SK-N-SH treated with all-trans-retinoic acid at 6 μM for 48 hours (cell line): ENCODE data around the gene TBATA.

Experiments used
- ATAC-seq: fragments of 200-7000 bp; cut with Tn5 transposase; 3 replicates; pipeline ENCODE4 v1.9.1; 2020; ENCODE audit warnings: mild to moderate bottlenecking, moderate library complexity
- ARNTL ChIP-seq: fragments of 450-650 bp; formaldehyde crosslinking; IDR thresholded peaks from 2 replicates; pipeline ENCODE4 v1.5.0; 2020; ENCODE audit warnings: low read depth, mild to moderate bottlenecking, moderate library complexity, borderline replicate concordance
- CREB5 ChIP-seq: fragments of 250-450 bp; sonication (Bioruptor Pico); IDR thresholded peaks from 2 replicates; pipeline ENCODE4 v1.5.1; 2020; ENCODE audit warnings: low read depth, mild to moderate bottlenecking, moderate library complexity
- CSDC2 ChIP-seq: fragments of 250-450 bp; sonication (Bioruptor Pico); IDR thresholded peaks from 2 replicates; pipeline ENCODE4 v1.5.0; 2020; ENCODE audit warnings: mild to moderate bottlenecking, moderate library complexity
- ESRRG ChIP-seq: fragments of 250-450 bp; sonication (Bioruptor Pico); IDR thresholded peaks from 2 replicates; pipeline ENCODE4 v1.6.1; 2021; ENCODE audit warnings: mild to moderate bottlenecking
- GLIS3 ChIP-seq: fragments of 250-450 bp; sonication (Bioruptor Pico); IDR thresholded peaks from 2 replicates; pipeline ENCODE4 v1.5.0; 2020; ENCODE audit warnings: mild to moderate bottlenecking, moderate library complexity
- ISL1 ChIP-seq: fragments of 250-450 bp; sonication (Bioruptor Pico); IDR thresholded peaks from 2 replicates; pipeline ENCODE4 v2.1.2; 2022; ENCODE audit warnings: mild to moderate bottlenecking, moderate library complexity
- OSR1 ChIP-seq: fragments of 250-450 bp; sonication (Bioruptor Pico); IDR thresholded peaks from 2 replicates; pipeline ENCODE4 v1.8.0; 2022; ENCODE audit warnings: moderate library complexity, mild to moderate bottlenecking, inconsistent platforms
- PATZ1 ChIP-seq: fragments of 250-450 bp; sonication (Bioruptor Pico); IDR thresholded peaks from 2 replicates; pipeline ENCODE4 v1.8.0; 2020; ENCODE audit warnings: mild to moderate bottlenecking, moderate library complexity, borderline replicate concordance
- PPARA ChIP-seq: fragments of 250-450 bp; sonication (Bioruptor Pico); IDR thresholded peaks from 2 replicates; pipeline ENCODE4 v1.5.0; 2020; ENCODE audit warnings: mild to moderate bottlenecking, borderline replicate concordance
- RARB ChIP-seq: fragments of 250-450 bp; sonication (Bioruptor Pico); IDR thresholded peaks from 2 replicates; pipeline ENCODE4 v1.8.0; 2021; ENCODE audit warnings: mild to moderate bottlenecking, moderate library complexity
- SNAI2 ChIP-seq: fragments of 250-450 bp; sonication (Bioruptor Pico); IDR thresholded peaks from 2 replicates; pipeline ENCODE4 v1.5.0; 2020; ENCODE audit warnings: mild to moderate bottlenecking, moderate library complexity
- TCF4 ChIP-seq: fragments of 250-450 bp; sonication (Bioruptor Pico); IDR thresholded peaks from 2 replicates; pipeline ENCODE4 v1.8.0; 2021; ENCODE audit warnings: mild to moderate bottlenecking, moderate library complexity, borderline replicate concordance
- TOX ChIP-seq: fragments of 250-450 bp; sonication (Bioruptor Pico); IDR thresholded peaks from 2 replicates; pipeline ENCODE4 v1.8.0; 2021; ENCODE audit warnings: mild to moderate bottlenecking, moderate library complexity, borderline replicate concordance
- ZC3H10 ChIP-seq: fragments of 250-450 bp; sonication (Bioruptor Pico); IDR thresholded peaks from 2 replicates; pipeline ENCODE4 v1.5.1; 2021; ENCODE audit warnings: mild to moderate bottlenecking, moderate library complexity
- ZFP3 ChIP-seq: fragments of 250-450 bp; sonication (Bioruptor Pico); IDR thresholded peaks from 2 replicates; pipeline ENCODE4 v1.5.0; 2020; ENCODE audit warnings: mild to moderate bottlenecking, moderate library complexity
- ZFP30 ChIP-seq: fragments of 450-650 bp; formaldehyde crosslinking; IDR thresholded peaks from 2 replicates; pipeline ENCODE4 v1.5.0; 2022; ENCODE audit warnings: mild to moderate bottlenecking, moderate library complexity
- ZNF565 ChIP-seq: fragments of 450-650 bp; formaldehyde crosslinking; conservative IDR thresholded peaks from 2 replicates; pipeline ENCODE4 v1.5.0; 2020; ENCODE audit warnings: low read depth, mild to moderate bottlenecking, moderate library complexity
- ZNF70 ChIP-seq: fragments of 450-650 bp; formaldehyde crosslinking; IDR thresholded peaks from 2 replicates; pipeline ENCODE4 v1.5.0; 2020; ENCODE audit warnings: mild to moderate bottlenecking, moderate library complexity
- ZNF8 ChIP-seq: fragments of 450-650 bp; formaldehyde crosslinking; IDR thresholded peaks from 2 replicates; pipeline ENCODE4 v1.5.0; 2020; ENCODE audit warnings: mild to moderate bottlenecking, moderate library complexity
- TF ChIP-seq, protein P1 (sequence below): fragments of 250-450 bp; sonication (Bioruptor Pico); IDR thresholded peaks from 2 replicates; pipeline ENCODE4 v1.8.0; 2021; ENCODE audit warnings: low read depth, mild to moderate bottlenecking, moderate library complexity, borderline replicate concordance
- TF ChIP-seq, protein P2 (sequence below): fragments of 250-450 bp; sonication (Bioruptor Pico); IDR thresholded peaks from 2 replicates; pipeline ENCODE4 v1.5.0; 2020; ENCODE audit warnings: mild to moderate bottlenecking, moderate library complexity
- TF ChIP-seq, protein P3 (sequence below): fragments of 250-450 bp; sonication (Bioruptor Pico); IDR thresholded peaks from 2 replicates; pipeline ENCODE4 v1.5.1; 2021; ENCODE audit warnings: mild to moderate bottlenecking, moderate library complexity

The TBATA gene

GRCh38 chr10:70782086-70782745, 3.0 kb downstream of the TBATA start:
- TF ChIP-seq, protein P1, sequence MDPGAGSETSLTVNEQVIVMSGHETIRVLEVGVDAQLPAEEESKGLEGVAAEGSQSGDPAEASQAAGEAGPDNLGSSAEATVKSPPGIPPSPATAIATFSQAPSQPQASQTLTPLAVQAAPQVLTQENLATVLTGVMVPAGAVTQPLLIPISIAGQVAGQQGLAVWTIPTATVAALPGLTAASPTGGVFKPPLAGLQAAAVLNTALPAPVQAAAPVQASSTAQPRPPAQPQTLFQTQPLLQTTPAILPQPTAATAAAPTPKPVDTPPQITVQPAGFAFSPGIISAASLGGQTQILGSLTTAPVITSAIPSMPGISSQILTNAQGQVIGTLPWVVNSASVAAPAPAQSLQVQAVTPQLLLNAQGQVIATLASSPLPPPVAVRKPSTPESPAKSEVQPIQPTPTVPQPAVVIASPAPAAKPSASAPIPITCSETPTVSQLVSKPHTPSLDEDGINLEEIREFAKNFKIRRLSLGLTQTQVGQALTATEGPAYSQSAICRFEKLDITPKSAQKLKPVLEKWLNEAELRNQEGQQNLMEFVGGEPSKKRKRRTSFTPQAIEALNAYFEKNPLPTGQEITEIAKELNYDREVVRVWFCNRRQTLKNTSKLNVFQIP, result no peak
- TF ChIP-seq ZFP30 (CRISPR knock-in tag) (no peak), PPARA (CRISPR knock-in tag) (no peak), TOX (CRISPR knock-in tag) (no peak), TCF4 (CRISPR knock-in tag) (no peak), ZC3H10 (no peak), CSDC2 (no peak), ZNF565 (CRISPR knock-in tag) (no peak), GLIS3 (no peak), ESRRG (no peak), CREB5 (CRISPR knock-in tag) (no peak), ZNF70 (CRISPR knock-in tag) (no peak), SNAI2 (CRISPR knock-in tag) (no peak), PATZ1 (no peak)
- TF ChIP-seq, protein P2, sequence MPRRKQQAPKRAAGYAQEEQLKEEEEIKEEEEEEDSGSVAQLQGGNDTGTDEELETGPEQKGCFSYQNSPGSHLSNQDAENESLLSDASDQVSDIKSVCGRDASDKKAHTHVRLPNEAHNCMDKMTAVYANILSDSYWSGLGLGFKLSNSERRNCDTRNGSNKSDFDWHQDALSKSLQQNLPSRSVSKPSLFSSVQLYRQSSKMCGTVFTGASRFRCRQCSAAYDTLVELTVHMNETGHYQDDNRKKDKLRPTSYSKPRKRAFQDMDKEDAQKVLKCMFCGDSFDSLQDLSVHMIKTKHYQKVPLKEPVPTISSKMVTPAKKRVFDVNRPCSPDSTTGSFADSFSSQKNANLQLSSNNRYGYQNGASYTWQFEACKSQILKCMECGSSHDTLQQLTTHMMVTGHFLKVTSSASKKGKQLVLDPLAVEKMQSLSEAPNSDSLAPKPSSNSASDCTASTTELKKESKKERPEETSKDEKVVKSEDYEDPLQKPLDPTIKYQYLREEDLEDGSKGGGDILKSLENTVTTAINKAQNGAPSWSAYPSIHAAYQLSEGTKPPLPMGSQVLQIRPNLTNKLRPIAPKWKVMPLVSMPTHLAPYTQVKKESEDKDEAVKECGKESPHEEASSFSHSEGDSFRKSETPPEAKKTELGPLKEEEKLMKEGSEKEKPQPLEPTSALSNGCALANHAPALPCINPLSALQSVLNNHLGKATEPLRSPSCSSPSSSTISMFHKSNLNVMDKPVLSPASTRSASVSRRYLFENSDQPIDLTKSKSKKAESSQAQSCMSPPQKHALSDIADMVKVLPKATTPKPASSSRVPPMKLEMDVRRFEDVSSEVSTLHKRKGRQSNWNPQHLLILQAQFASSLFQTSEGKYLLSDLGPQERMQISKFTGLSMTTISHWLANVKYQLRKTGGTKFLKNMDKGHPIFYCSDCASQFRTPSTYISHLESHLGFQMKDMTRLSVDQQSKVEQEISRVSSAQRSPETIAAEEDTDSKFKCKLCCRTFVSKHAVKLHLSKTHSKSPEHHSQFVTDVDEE (CRISPR knock-in tag), result no peak
- no peak for ATAC-seq

- TF ChIP-seq ZNF70 (CRISPR knock-in tag) (no peak), CSDC2 (no peak), ISL1 (CRISPR knock-in tag) (no peak)
- no peak for ATAC-seq
Observed at GRCh38 chr10:70781461-70782051, 3.6 kb downstream of the TBATA start.

DNA sequence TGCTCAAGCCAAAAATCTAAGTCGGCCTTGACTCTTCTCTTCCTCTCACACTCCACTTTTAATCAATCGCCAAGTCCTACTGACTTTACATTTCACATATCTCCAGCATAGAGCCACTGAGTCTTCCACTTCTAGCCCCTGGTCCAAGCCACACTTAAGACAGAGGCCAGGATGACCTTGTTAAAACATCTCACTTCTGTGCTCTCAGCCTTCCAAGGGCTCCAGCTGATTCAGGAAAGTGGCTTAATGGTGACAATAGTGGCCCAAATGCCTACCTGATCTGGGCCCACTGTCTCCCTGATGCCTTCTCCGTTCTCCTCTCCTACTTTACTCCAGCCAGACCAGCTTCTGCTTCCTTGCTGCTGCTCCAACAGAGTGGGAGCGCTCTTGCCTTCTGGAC, 4.4 kb downstream of the TBATA start:
- no peak for ATAC-seq
- no peak for TF ChIP-seq ISL1 (CRISPR knock-in tag)

DNA sequence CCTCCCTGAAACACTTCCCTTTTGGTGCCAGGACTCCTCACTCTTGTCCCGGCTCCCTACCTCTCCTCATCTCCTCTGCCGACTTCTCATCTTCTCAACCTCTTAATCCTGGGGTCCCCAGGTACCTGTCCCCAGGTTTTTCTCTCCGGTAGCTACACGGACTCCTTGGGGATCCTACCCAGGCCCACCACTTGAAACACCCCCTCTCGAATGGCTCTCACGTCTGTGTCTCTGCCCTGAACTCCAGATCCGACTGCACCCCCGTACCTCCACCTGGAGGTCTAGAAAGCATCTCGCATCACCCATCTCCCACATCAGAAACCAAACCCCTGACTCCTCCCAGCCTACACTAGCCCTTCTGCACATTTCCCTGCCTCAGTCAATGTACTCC, 4.8 kb downstream of the TBATA start:
- ATAC-seq, result no peak
- TF ChIP-seq GLIS3 (no peak), ESRRG (no peak), ZC3H10 (no peak), CSDC2 (no peak), TCF4 (CRISPR knock-in tag) (no peak), ZNF8 (CRISPR knock-in tag) (no peak), CREB5 (CRISPR knock-in tag) (no peak), PATZ1 (no peak), OSR1 (CRISPR knock-in tag) (no peak), ISL1 (CRISPR knock-in tag) (no peak), PPARA (CRISPR knock-in tag) (no peak), SNAI2 (CRISPR knock-in tag) (no peak), RARB (CRISPR knock-in tag) (no peak), ZFP30 (CRISPR knock-in tag) (no peak), ARNTL (no peak), ZFP3 (CRISPR knock-in tag) (no peak)
- TF ChIP-seq, protein P3, sequence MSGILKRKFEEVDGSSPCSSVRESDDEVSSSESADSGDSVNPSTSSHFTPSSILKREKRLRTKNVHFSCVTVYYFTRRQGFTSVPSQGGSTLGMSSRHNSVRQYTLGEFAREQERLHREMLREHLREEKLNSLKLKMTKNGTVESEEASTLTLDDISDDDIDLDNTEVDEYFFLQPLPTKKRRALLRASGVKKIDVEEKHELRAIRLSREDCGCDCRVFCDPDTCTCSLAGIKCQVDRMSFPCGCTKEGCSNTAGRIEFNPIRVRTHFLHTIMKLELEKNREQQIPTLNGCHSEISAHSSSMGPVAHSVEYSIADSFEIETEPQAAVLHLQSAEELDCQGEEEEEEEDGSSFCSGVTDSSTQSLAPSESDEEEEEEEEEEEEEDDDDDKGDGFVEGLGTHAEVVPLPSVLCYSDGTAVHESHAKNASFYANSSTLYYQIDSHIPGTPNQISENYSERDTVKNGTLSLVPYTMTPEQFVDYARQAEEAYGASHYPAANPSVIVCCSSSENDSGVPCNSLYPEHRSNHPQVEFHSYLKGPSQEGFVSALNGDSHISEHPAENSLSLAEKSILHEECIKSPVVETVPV (CRISPR knock-in tag), result no peak
